Measurements from ENCODE around the gene CALM3. TPM values are rescaled to one million over a fixed set of nuclear protein-coding genes. Genes with fewer than 3 reads are reported as not detected.

CALM3 gene
- total and polyA plus RNA-seq, 4 experiments from 2014 or later: 169 to 212 (median 191) TPM

- H3K27ac Mint-ChIP-seq: peak overlapping the region in 6 of 7 donors; percentile 35 to 85 (median 78)
- no peak overlapping the region for H3K4me3 ChIP-seq (ENCODE audit: low read length in 2 of 2)
- peak overlapping the region in 4 of 8 donors; percentile 39 to 58 (median 57) for H3K4me3 Mint-ChIP-seq
- H3K9me3 ChIP-seq (ENCODE audit: control insufficient read depth in 1 of 2, low read length in 2 of 2): no peaks in the 10 kb centered on the region
- H3K36me3 ChIP-seq (ENCODE audit: insufficient read depth, low read length): no peaks in the 10 kb centered on the region
- CTCF ChIA-PET (ENCODE audit: partially characterized antibody): interaction anchor here (0.5 to 11.6 kb wide), 4 partner anchors 12 to 1212 kb away, joined by 3 to 188 read pairs (median 32); partner anchors contain the start of gene DACT3
- H3K27ac ChIP-seq (ENCODE audit: low read depth, low read length): no peak overlapping the region
- H3K9me3 Mint-ChIP-seq: no peaks in the 10 kb centered on the region
- no peak for DNase-seq
- intact Hi-C loops (cut with micrococcal nuclease): no loop called here
- no peaks in the 10 kb centered on the region for H3K27me3 ChIP-seq (ENCODE audit: insufficient read depth, low read length)
- peaks cover 67% of the 10 kb centered on the region for H3K4me1 ChIP-seq (ENCODE audit: insufficient read depth, low read length)
- peaks cover 0 to 2% of the 10 kb centered on the region in 2 donors for H3K27me3 Mint-ChIP-seq
- POLR2A ChIA-PET (ENCODE audit: partially characterized antibody): interaction anchor here (0.9 to 12.4 kb wide), 4 partner anchors 12 to 42 kb away, joined by 3 to 301 read pairs (median 6); partner anchors contain the start of gene CALM3
- H3K4me1 Mint-ChIP-seq: peaks cover 25 to 63% (median 36%) of the 10 kb centered on the region in 4 donors
- no peaks in the 10 kb centered on the region for H3K36me3 Mint-ChIP-seq
These were observed 19.1 kb downstream of the CALM3 start for GRCh38 chr19:46620267-46620666.

GRCh38 chr19:46620716-46621115 is 19.6 kb downstream of the CALM3 start:
- no peaks in the 10 kb centered on the region for H3K9me3 Mint-ChIP-seq
- Histone ChIP-seq H3K4me1 (ENCODE audit: insufficient read depth, low read length) (peaks cover 67% of the 10 kb centered on the region), H3K27ac (ENCODE audit: low read depth, low read length) (no peak overlapping the region), H3K27me3 (ENCODE audit: insufficient read depth, low read length) (no peaks in the 10 kb centered on the region), H3K36me3 (ENCODE audit: insufficient read depth, low read length) (no peaks in the 10 kb centered on the region), H3K9me3 (ENCODE audit: control insufficient read depth in 1 of 2, low read length in 2 of 2) (no peaks in the 10 kb centered on the region), H3K4me3 (ENCODE audit: low read length in 2 of 2) (no peak overlapping the region)
- peaks cover 25 to 64% (median 36%) of the 10 kb centered on the region in 4 donors for H3K4me1 Mint-ChIP-seq
- peak overlapping the region in 2 of 7 donors; percentile 36 to 84 for H3K27ac Mint-ChIP-seq
- DNase-seq: no peak
- no peak overlapping the region for H3K4me3 Mint-ChIP-seq
- H3K27me3 Mint-ChIP-seq: peaks cover 0 to 2% of the 10 kb centered on the region in 2 donors
- H3K36me3 Mint-ChIP-seq: no peaks in the 10 kb centered on the region
- POLR2A ChIA-PET (ENCODE audit: partially characterized antibody): interaction anchor here (0.9 to 12.4 kb wide), 3 partner anchors 13 to 20 kb away, joined by 3 to 301 read pairs (median 4); partner anchors contain the start of gene CALM3
- CTCF ChIA-PET (ENCODE audit: partially characterized antibody): interaction anchor here (0.5 to 11.6 kb wide), 5 partner anchors 8 to 1211 kb away, joined by 3 to 188 read pairs (median 8); partner anchors contain the start of gene DACT3
- intact Hi-C loops (cut with micrococcal nuclease): no loop called here

DNA sequence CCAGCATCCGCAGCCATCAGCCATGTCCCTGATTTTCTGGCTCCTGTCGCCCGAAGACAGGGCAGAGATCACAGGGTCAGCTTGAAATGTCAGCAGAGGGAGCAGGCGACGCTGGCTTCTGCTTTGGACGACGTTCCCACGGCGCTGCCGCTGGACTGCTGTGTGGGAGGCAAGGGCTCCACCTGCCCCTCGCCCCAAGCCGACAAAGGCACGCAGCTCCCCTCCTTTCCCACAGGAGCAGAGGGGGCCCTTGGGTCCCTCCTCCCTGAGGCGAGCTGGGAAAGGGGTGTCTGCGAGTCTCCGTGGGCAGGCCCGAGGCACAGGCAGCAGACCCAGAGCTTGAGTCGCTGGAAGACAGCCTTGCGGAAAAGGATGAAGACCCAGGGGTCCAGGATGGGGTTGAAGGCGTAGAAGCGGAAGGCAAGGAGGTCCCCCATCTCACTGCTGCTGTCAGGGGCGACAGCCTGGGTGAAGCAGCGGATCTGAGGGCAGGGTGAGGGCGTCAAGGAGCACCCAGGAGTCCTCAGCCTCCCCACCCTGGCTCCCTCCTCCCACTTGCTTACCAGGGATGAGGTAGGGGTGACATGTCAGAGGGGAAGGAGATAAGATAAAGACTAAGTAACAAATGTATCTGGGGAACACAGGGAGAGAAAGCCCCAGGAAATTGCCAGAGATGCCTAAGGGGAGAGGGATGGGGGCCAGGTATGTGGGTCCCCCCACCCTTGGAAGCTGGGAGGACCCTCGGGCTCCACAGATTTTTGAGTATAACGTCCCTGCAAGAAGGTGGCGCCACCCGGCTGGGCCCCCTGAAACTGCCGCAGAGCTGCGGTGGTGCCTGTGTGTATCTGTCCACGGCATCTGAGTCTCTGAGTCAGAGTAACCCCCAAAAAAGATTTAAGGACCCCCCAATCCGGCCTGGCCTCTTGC is 20.3 kb downstream of the CALM3 start:
- H3K4me1 Mint-ChIP-seq: peaks cover 24 to 57% (median 33%) of the 10 kb centered on the region in 4 donors
- no peak overlapping the region for H3K27ac ChIP-seq (ENCODE audit: low read depth, low read length)
- H3K9me3 ChIP-seq (ENCODE audit: control insufficient read depth in 1 of 2, low read length in 2 of 2): no peaks in the 10 kb centered on the region
- H3K27me3 ChIP-seq (ENCODE audit: insufficient read depth, low read length): no peaks in the 10 kb centered on the region
- intact Hi-C loops (cut with micrococcal nuclease): no loop called here
- peaks cover 61% of the 10 kb centered on the region for H3K4me1 ChIP-seq (ENCODE audit: insufficient read depth, low read length)
- no peak overlapping the region for H3K4me3 ChIP-seq (ENCODE audit: low read length in 2 of 2)
- H3K36me3 ChIP-seq (ENCODE audit: insufficient read depth, low read length): no peaks in the 10 kb centered on the region
- peak overlapping the region in 2 of 8 donors; percentile 12 to 59 for H3K4me3 Mint-ChIP-seq
- CTCF ChIA-PET (ENCODE audit: partially characterized antibody): interaction anchor here (1.2 to 11.6 kb wide), 3 partner anchors 9 to 132 kb away, joined by 3 to 188 read pairs (median 8); partner anchors contain the start of gene DACT3
- H3K36me3 Mint-ChIP-seq: no peaks in the 10 kb centered on the region
- H3K9me3 Mint-ChIP-seq: no peaks in the 10 kb centered on the region
- peaks cover 0 to 2% of the 10 kb centered on the region in 2 donors for H3K27me3 Mint-ChIP-seq
- no peak for DNase-seq
- H3K27ac Mint-ChIP-seq: peak overlapping the region in 3 of 7 donors; percentile 27 to 63 (median 44)
- POLR2A ChIA-PET (ENCODE audit: partially characterized antibody): interaction anchor here (1.2 kb wide), 1 partner anchor 12 kb away, joined by 3 read pairs; no protein-coding TSS in a partner anchor

DNA sequence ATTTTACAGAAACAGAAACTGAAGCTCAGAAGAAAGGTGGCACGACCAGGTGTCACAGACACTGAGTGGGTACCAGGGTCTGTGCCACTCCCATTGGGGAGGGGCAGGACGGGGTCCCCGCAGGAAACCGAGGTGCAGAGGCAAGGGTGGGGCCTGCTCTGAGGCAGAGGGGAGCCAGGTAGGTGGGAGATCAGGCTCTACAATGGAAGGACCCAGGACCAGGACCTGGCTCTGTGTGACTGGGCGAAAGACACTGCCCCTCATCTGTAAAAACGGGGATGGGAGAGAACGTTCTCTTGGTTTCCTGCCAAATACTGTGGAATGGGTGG is 21.0 kb downstream of the CALM3 start:
- Mint-ChIP-seq H3K36me3 (no peaks in the 10 kb centered on the region), H3K4me1 (peaks cover 18 to 51% (median 26%) of the 10 kb centered on the region in 4 donors), H3K4me3 (no peak overlapping the region), H3K27ac (peak overlapping the region in 2 of 7 donors; percentile 25 to 44), H3K9me3 (no peaks in the 10 kb centered on the region), H3K27me3 (peaks cover 0 to 2% of the 10 kb centered on the region in 2 donors)
- H3K36me3 ChIP-seq (ENCODE audit: insufficient read depth, low read length): no peaks in the 10 kb centered on the region
- intact Hi-C loops (cut with micrococcal nuclease): no loop called here
- CTCF ChIA-PET (ENCODE audit: partially characterized antibody): interaction anchor here (2.4 kb wide), 1 partner anchor 9 kb away, joined by 8 read pairs; no protein-coding TSS in a partner anchor
- peaks cover 54% of the 10 kb centered on the region for H3K4me1 ChIP-seq (ENCODE audit: insufficient read depth, low read length)
- H3K4me3 ChIP-seq (ENCODE audit: low read length in 2 of 2): no peak overlapping the region
- H3K9me3 ChIP-seq (ENCODE audit: control insufficient read depth in 1 of 2, low read length in 2 of 2): no peaks in the 10 kb centered on the region
- POLR2A ChIA-PET (ENCODE audit: partially characterized antibody): no interaction called here
- no peak for DNase-seq
- no peak overlapping the region for H3K27ac ChIP-seq (ENCODE audit: low read depth, low read length)
- H3K27me3 ChIP-seq (ENCODE audit: insufficient read depth, low read length): no peaks in the 10 kb centered on the region

DNA sequence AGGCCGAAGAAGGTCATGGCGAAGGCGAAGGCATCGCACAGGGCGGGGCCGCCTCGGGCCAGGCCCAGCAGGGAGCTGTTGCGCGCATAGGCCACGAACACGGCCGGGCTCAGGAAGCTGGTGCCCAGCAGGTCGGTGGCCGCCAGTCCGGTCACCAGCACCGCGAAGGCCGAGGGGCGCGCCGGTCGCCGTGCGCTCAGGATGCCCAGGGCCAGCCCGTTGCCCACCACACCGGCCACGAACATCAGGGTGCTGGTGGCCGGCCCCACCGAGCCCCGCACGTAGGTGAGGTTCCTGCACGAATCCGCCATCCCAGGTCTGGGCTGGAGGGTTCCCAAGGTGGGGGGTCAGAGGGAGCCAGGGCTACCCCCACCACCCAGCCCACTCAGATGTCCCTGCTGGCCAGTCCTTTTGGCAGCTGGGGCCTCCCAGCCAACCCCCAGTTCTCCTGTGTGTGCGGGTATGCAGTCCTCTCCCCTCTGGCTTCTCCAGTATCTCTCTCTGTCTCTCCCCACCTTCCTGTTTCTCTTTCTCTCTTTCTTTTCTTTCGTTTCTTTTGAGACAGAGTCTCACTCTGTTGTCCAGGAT is 22.9 kb downstream of the CALM3 start:
- ChIA-PET CTCF (ENCODE audit: partially characterized antibody) (interaction anchor here (2.0 kb wide), 1 partner anchor 7 kb away, joined by 7 read pairs; no protein-coding TSS in a partner anchor), POLR2A (ENCODE audit: partially characterized antibody) (interaction anchor here (1.6 kb wide), 1 partner anchor 12 kb away, joined by 5 read pairs; no protein-coding TSS in a partner anchor)
- intact Hi-C loops (cut with micrococcal nuclease): no loop called here
- Histone ChIP-seq H3K9me3 (ENCODE audit: control insufficient read depth in 1 of 2, low read length in 2 of 2) (no peaks in the 10 kb centered on the region), H3K36me3 (ENCODE audit: insufficient read depth, low read length) (no peaks in the 10 kb centered on the region), H3K27ac (ENCODE audit: low read depth, low read length) (no peak overlapping the region), H3K4me3 (ENCODE audit: low read length in 2 of 2) (no peak overlapping the region), H3K4me1 (ENCODE audit: insufficient read depth, low read length) (peaks cover 40% of the 10 kb centered on the region), H3K27me3 (ENCODE audit: insufficient read depth, low read length) (no peaks in the 10 kb centered on the region)
- Mint-ChIP-seq H3K36me3 (no peaks in the 10 kb centered on the region), H3K4me3 (peak overlapping the region in 3 of 8 donors; percentile 17 to 79 (median 20)), H3K4me1 (peaks cover 12 to 41% (median 20%) of the 10 kb centered on the region in 4 donors), H3K9me3 (no peaks in the 10 kb centered on the region), H3K27ac (peak overlapping the region in 3 of 7 donors; percentile 22 to 62 (median 60)), H3K27me3 (peaks cover 0 to 2% of the 10 kb centered on the region in 2 donors)
- DNase-seq: no peak

- Mint-ChIP-seq H3K36me3 (no peaks in the 10 kb centered on the region), H3K4me1 (peaks cover 7 to 30% (median 11%) of the 10 kb centered on the region in 4 donors), H3K9me3 (no peaks in the 10 kb centered on the region), H3K4me3 (peak within 1 kb of the TSS; percentile 3 to 79 (median 40)), H3K27me3 (peaks cover 1 to 2% of the 10 kb centered on the region in 2 donors), H3K27ac (peak within 1 kb of the TSS in 6 of 7 donors; percentile 23 to 87 (median 62))
- Histone ChIP-seq H3K27ac (ENCODE audit: low read depth, low read length) (no peak within 1 kb of the TSS), H3K9me3 (ENCODE audit: control insufficient read depth in 1 of 2, low read length in 2 of 2) (no peaks in the 10 kb centered on the region), H3K36me3 (ENCODE audit: insufficient read depth, low read length) (no peaks in the 10 kb centered on the region), H3K27me3 (ENCODE audit: insufficient read depth, low read length) (no peaks in the 10 kb centered on the region), H3K4me1 (ENCODE audit: insufficient read depth, low read length) (peaks cover 32% of the 10 kb centered on the region), H3K4me3 (ENCODE audit: low read length in 2 of 2) (no peak within 1 kb of the TSS)
- intact Hi-C loops (cut with micrococcal nuclease): no loop called here
- CTCF ChIA-PET (ENCODE audit: partially characterized antibody): interaction anchor here (0.9 to 2.0 kb wide), 3 partner anchors 8 to 13 kb away, joined by 4 to 7 read pairs (median 5); no protein-coding TSS in a partner anchor
- POLR2A ChIA-PET (ENCODE audit: partially characterized antibody): no interaction called here
- DNase-seq: peak in 1 of 5 donors; percentile 29
These were observed 24.0 kb downstream of the CALM3 start, which contains the start of gene PTGIR for GRCh38 chr19:46624958-46625661. Gene PTGIR (minus strand): TSS chr19:46625089. CDS start chr19:46624225, 864 bp downstream.
